Measurements from ENCODE around the gene C9orf85. TPM values are rescaled to one million over a fixed set of nuclear protein-coding genes. Genes with fewer than 3 reads are reported as not detected.

The C9orf85 gene
- total RNA-seq = 12.1 and 15.9 TPM in 2 replicates

DNA sequence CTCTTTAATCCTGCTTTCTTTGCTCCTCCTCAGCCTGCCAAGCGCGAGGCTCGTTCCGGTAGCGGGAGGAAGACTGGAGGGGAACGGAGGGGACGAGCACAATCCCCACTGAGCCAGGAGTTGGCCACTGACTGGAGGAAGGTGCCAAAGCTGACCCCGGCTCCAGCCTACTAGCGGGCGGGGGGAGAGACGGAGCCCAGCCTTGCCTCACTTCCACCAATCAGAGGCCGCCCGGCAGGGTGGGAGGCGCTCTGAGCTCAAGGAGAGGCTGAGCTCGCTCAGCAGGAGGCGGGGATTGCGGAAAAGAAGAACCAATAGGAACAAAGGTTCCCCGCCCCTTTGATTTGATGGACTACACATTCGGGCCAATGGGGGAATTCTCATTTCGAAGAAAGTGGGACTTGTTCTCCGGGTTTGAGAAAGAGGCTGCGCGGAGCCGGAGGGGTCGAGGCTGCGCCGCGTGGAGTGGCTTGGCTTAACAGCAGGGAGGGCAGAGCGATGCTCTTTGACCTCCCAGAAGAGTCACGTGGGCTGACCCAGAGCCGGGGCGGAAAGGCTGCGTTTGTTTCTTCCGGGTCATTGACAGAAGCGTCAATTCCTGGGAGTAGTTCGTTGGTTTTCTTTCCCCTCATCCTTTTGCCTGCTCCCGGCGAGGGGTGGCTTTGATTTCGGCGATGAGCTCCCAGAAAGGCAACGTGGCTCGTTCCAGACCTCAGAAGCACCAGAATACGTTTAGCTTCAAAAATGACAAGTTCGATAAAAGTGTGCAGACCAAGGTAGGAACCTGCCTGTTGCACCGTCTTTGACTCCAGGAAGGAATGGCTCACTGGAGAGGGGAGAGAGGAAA lies at the start of gene C9orf85, which contains the start of gene ABHD17B:
Gene C9orf85 (plus strand): TSS at position 579 of the 847 bp plus-strand sequence. CDS start 96 bp downstream, at position 675.
Gene ABHD17B (minus strand): TSS at position 133 of the 847 bp plus-strand sequence. CDS start 36,113 bp downstream, outside the sequence.

Other genes with a start within 250 kb of the C9orf85 start
- 12.6 and 15.3 TPM in 2 replicates for gene CEMIP2, start 143.1 kb upstream of the C9orf85 start, total RNA-seq
- 9.3 and 10.5 TPM in 2 replicates for gene ABHD17B, start 446 bp upstream of the C9orf85 start, total RNA-seq
- not detected in 2 replicates for gene C9orf57, start 149.0 kb downstream of the C9orf85 start, total RNA-seq
- gene GDA, start 237.8 kb downstream of the C9orf85 start, total RNA-seq = not detected in 2 replicates